DMS79 (cell line): Measurements from ENCODE around the gene DIAPH2.

ENCODE experiments used
- DNase-seq: peaks from one replicate; lab custom pipeline; 2025; lab: John Stamatoyannopoulos, UW

The DIAPH2 gene

GRCh38 chrX:97189668-97190067 lies 505.0 kb downstream of the DIAPH2 start:
- DNase-seq, result no peak

DNA sequence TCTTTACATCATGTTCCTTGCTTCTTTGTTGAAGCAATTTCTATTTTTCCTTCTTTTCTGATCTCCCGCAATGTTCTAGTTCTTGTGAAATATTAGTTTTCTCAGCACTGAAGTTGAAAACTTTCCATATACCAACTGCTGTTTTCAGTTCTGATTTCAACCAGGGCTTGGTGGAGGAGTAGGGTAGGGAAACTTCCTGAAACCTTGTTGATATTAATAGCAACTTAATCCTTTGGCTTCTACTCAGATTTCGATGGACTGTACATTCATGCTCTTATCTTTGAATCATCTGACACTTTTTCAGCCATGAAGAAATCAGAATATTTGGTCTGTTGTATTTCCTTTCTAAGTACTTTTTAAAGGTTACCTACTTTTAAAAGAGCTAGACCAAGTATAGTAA lies 514.9 kb downstream of the DIAPH2 start:
- DNase-seq, result no peak

DNA sequence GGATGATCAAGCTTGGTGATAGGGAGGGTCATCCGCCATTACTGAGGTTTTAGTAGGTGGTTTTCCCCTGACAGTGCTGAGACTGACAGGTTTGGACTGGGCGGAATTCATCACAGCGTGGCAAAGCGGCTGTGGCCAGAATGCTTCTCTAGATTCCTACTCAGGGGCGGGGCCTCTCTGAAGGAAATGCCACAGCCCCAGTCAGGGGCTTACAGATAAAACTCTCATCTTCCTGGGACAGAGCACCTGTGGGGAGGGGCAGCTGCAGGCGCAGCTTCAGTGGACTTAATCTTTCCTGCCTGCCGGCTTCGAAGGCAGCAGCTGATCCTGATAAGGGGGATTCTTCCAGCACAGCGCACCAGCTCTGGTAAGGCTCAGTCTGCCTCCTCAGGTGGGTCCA lies 515.8 kb downstream of the DIAPH2 start:
- no peak for DNase-seq

DNA sequence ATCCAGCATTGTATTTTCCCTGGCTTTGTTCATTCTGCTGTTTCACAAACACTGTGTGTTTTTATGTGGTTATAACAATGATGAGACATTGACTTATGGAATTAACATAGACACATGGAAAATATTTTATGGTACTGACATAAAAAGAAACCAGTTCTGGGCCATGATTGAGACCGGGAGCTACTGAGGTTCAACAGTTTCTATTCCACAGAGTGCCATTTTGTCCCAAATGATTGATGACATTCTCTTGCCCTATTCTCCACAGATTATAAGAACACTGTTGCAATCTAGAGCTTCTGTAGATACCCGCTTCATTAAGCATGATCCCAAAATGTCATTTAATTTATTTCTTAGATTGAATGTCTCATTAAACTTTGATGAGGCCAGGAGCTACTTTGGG lies 525.9 kb downstream of the DIAPH2 start:
- no peak for DNase-seq

DNA sequence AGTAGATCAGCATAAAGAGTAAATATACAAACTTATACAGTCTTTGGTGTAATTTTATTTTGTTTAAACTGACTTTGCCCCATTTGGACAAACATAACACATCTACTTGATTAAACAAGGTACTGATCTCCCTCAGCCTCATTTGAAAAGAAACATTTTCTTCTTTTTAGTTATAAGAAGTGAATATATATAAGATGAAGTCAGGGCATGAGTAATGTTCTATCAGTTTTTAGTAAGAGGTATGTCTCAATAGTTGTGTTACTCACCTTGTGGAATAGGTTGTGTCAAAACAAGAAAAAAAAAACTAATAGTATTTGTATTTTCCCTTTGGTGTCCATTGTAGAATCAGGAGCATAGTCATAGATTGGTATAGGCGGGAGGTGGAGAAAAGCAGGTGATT lies 526.4 kb downstream of the DIAPH2 start:
- DNase-seq, result no peak

- no peak for DNase-seq
Observed at GRCh38 chrX:97215186-97215585, 530.5 kb downstream of the DIAPH2 start.

GRCh38 chrX:97224148-97224547 lies 539.5 kb downstream of the DIAPH2 start:
- no peak for DNase-seq

- no peak for DNase-seq
Observed at GRCh38 chrX:97229318-97229717, 544.7 kb downstream of the DIAPH2 start.

- no peak for DNase-seq
Observed at GRCh38 chrX:97230948-97231347, 546.3 kb downstream of the DIAPH2 start.

- DNase-seq, result no peak
Observed at GRCh38 chrX:97234471-97235081, 549.9 kb downstream of the DIAPH2 start.

- no peak for DNase-seq
Observed at GRCh38 chrX:97238632-97239031, 554.0 kb downstream of the DIAPH2 start.

- no peak for DNase-seq
Observed at GRCh38 chrX:97252111-97252510, 567.5 kb downstream of the DIAPH2 start.

GRCh38 chrX:97260679-97261078 lies 576.0 kb downstream of the DIAPH2 start:
- no peak for DNase-seq

- no peak for DNase-seq
Observed at GRCh38 chrX:97266406-97267121, 581.9 kb downstream of the DIAPH2 start.

GRCh38 chrX:97267396-97268181 lies 582.9 kb downstream of the DIAPH2 start:
- DNase-seq, result no peak

GRCh38 chrX:97268182-97268680 lies 583.6 kb downstream of the DIAPH2 start:
- no peak for DNase-seq

- DNase-seq, result no peak
Observed at GRCh38 chrX:97284531-97284930, 599.9 kb downstream of the DIAPH2 start.

- DNase-seq, result no peak
Observed at GRCh38 chrX:97290199-97290598, 605.6 kb downstream of the DIAPH2 start.

DNA sequence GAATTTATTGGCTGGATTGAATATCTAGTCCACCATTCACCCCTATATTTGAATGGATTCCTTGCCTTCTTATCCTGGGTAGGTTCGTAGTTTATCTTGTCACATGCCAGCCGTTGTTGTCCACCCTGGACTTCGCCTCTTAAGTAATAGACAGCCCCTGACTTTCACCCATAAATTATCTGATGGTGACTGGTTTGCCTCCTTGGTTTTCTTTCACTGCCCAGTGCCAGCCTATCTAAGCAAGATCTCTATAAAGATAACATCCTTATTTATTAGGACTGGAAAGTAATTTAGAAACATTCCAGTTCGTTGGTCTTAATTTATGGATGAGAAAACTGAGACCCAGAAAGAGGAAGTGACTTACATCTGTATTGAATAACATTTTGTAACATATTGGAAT lies 609.4 kb downstream of the DIAPH2 start:
- no peak for DNase-seq

DNA sequence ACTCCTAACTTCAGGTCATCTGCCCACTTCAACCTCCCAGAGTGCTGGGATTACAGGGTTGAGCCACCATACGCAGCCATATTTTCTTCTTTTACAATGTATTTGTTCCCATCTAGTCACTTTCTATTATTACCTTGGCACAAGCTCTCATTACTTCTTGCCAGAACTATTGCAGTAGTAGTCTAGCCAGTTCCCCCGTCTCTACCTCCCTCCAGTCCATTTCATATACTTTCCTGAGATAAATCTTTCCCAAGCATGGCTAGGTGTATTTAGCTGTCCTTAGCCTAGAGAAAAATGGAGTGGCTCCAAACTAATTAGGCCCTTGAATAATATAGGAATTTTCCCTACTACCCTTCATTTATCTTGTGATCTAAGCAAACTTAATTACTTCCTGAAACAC lies 611.3 kb downstream of the DIAPH2 start:
- DNase-seq, result no peak

DNA sequence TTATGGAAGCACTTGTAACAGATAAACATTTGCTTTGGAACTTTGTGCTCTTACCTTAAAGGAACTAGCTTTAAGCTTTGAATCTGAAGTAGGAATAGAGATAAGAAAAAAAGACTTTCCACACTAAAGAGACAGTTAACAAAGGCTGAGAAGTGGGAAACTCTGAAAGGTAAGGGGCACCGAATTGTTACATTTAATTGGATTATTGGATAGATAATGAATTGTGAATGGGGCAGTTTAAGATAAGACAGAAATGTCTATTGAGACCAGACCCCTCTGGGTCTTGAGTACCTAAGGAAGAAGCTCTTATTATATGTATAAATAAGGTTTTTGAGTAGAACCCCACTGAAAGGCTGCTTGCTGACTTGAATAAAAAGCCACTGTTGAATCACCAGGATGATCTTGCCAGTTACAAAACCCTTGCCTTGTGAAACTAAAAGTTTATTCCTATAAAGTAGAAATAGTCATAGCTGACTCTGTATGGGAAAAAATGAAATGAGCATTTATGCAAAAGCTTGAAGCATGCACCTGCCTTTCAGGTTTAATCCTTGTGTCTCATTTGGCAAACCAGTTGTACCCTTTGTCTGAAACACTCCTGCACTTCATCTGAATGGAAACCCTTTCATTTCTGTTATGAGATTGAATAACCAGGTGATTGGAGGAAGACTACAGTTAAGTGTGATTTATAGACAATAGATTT lies 622.3 kb downstream of the DIAPH2 start:
- DNase-seq, result no peak

GRCh38 chrX:97308171-97308570 lies 623.5 kb downstream of the DIAPH2 start:
- no peak for DNase-seq
